HFFc6 (cell line): Measurements from ENCODE around the gene ZDHHC9. TPM values are rescaled to one million over a fixed set of nuclear protein-coding genes. Genes with fewer than 3 reads are reported as not detected.

Experiments used
- DNase-seq: peaks from one replicate; pipeline ENCODE4 v3.0.0-alpha.2; 2018
- H3K27ac Mint-ChIP-seq: 2 replicates; pipeline ENCODE4 v1.8.0; 2020; ENCODE audit warnings: mild to moderate bottlenecking, mixed read lengths
- H3K27me3 Mint-ChIP-seq: 2 replicates; pipeline ENCODE4 v1.8.0; 2021; ENCODE audit warnings: mild to moderate bottlenecking, moderate library complexity, mixed read lengths; ENCODE audit not compliant: insufficient read depth
- H3K36me3 Mint-ChIP-seq: 2 replicates; pipeline ENCODE4 v1.8.0; 2021; ENCODE audit warnings: low read depth, mixed read lengths
- H3K4me1 Mint-ChIP-seq: 2 replicates; pipeline ENCODE4 v1.8.0; 2020; ENCODE audit warnings: low read depth, mixed read lengths
- H3K4me3 Mint-ChIP-seq: 2 replicates; pipeline ENCODE4 v1.8.0; 2020; ENCODE audit warnings: mild to moderate bottlenecking, moderate library complexity, mixed read lengths
- H3K9me3 Mint-ChIP-seq: 2 replicates; pipeline ENCODE4 v1.8.0; 2020; ENCODE audit warnings: mild to moderate bottlenecking, mixed read lengths
- total RNA-seq, 6 experiments: library from RNA; stranded (reverse); fragmentation: NEBNext Ultra II Directional; extraction: Animal tissue kit (Norgen Biotek cat#: 25700); gene quantifications; 2 replicates in 1 of 6; 3 replicates in 5 of 6; pipeline ENCODE4 v1.2.3, GENCODE V29; 2021
- TF ChIP-seq, protein P1 (sequence below): fragments of 200-600 bp; sonication (generic); IDR thresholded peaks from 2 replicates; pipeline ENCODE4 v1.5.0; 2021; ENCODE audit warnings: antibody characterized with exemption, mild to moderate bottlenecking

The ZDHHC9 gene
- total RNA-seq, 6 experiments from 2014 or later, result 30.8 to 47.8 (median 33.6) TPM

DNA sequence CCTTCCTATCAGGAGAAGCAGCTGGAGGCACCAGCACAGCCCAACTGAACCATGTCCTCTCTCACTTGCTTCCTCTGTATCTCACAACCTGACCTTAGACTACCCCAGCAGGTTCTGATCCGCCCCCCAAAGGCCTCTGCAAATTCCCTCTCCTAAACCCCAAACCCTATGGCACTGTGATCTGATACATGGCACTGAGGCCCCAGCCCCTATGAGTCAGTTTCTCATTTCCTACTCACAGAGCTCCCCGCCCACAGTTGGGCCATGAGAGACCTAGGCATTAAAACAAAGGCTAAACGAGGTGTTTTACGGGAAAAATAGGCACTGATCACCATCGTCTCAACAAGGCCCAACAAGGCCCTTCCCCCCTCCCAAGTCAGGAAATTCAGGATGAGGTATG, 44.8 kb downstream of the ZDHHC9 start:
- Mint-ChIP-seq H3K9me3 (no peaks in the 10 kb centered on the region), H3K4me3 (no peak overlapping the region), H3K27me3 (no peaks in the 10 kb centered on the region; the same call in 1 of the 2 replicates), H3K27ac (no peak overlapping the region), H3K4me1 (no peaks in the 10 kb centered on the region), H3K36me3 (no peaks in the 10 kb centered on the region; the same call in 1 of the 2 replicates)
- TF ChIP-seq, protein P1, sequence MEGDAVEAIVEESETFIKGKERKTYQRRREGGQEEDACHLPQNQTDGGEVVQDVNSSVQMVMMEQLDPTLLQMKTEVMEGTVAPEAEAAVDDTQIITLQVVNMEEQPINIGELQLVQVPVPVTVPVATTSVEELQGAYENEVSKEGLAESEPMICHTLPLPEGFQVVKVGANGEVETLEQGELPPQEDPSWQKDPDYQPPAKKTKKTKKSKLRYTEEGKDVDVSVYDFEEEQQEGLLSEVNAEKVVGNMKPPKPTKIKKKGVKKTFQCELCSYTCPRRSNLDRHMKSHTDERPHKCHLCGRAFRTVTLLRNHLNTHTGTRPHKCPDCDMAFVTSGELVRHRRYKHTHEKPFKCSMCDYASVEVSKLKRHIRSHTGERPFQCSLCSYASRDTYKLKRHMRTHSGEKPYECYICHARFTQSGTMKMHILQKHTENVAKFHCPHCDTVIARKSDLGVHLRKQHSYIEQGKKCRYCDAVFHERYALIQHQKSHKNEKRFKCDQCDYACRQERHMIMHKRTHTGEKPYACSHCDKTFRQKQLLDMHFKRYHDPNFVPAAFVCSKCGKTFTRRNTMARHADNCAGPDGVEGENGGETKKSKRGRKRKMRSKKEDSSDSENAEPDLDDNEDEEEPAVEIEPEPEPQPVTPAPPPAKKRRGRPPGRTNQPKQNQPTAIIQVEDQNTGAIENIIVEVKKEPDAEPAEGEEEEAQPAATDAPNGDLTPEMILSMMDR, result no peak
- DNase-seq, result no peak

DNA sequence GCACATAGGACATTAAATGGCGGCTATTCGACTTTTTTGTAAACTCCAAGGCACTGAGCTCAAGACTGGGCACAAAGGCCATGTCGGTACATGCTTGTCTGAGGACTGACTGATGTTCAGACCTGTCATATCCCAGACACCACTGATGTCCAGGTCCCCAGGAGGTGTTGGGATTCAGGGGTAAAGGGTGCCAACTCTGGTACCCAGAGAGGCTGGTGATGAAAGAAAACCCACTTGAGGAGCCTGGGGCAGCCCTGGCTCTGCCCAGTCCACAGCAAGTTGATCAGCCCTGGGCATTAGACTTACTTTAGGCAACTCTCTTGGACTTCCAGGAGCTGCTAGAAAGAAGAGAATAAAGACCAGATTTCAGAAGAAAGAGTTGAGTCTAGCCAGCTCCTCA, 45.2 kb downstream of the ZDHHC9 start:
- TF ChIP-seq, protein P1, result no peak
- no peak overlapping the region for H3K27ac Mint-ChIP-seq
- no peak overlapping the region for H3K4me3 Mint-ChIP-seq
- DNase-seq, result no peak
- H3K9me3 Mint-ChIP-seq, result no peaks in the 10 kb centered on the region
- no peaks in the 10 kb centered on the region; the same call in 1 of the 2 replicates for H3K36me3 Mint-ChIP-seq
- no peaks in the 10 kb centered on the region for H3K4me1 Mint-ChIP-seq
- peaks cover 1% of the 10 kb centered on the region for H3K27me3 Mint-ChIP-seq

DNA sequence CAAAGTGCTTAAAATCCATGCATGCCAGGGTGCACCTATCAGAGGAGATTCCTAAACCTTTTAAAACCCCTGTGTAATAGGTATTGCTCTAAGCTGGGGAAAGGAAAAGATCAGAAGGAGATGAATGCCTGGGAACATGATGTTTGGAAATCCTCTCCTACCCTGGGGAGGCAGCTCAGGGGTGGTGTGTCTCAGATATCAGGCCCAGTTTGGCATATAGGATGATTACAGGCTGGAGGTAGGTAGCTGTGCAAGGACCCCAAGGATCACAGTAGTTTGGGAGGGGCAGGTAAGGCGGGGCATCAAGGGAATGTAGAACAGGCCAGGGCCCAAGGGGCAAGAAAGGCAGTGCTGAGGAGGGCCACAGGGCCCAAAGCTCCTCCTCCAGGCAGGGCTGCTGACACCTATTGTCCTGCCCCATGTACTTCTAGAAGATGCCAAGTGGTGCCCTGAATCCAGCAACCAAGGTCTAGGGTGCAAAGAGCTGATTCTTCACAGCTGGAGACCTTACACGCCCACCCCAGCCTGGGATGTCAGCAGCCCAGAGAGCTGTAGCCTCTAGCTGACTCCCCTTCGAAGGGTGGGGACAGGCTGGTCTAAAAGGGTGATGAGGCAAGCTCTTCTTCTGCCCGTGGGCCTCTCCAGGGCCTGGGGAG, 46.3 kb downstream of the ZDHHC9 start:
- no peak overlapping the region for H3K27ac Mint-ChIP-seq
- TF ChIP-seq, protein P1, result no peak
- H3K4me1 Mint-ChIP-seq, result no peaks in the 10 kb centered on the region
- no peaks in the 10 kb centered on the region; the same call in 1 of the 2 replicates for H3K36me3 Mint-ChIP-seq
- H3K4me3 Mint-ChIP-seq, result no peak overlapping the region
- no peak for DNase-seq
- no peaks in the 10 kb centered on the region for H3K9me3 Mint-ChIP-seq
- H3K27me3 Mint-ChIP-seq, result peaks cover 2% of the 10 kb centered on the region

DNA sequence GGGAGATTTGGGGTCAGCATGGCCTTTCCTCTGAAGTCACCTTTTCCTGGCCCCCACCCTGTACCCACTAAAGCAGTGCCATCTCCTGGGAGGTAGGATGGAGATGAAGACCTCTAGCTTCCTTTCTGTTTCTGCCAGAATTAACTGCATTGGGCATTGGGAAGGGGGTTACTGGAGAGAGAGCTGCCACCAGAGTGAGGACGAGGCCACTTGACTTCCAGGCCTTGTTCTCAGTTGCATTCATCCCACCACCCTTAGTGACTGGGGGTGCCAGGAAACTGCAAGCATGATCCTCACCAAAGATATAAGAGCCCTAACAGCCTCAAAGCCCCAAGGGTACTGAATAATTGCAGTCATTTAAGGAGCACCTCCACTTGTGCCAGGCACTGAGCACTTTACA, 48.1 kb downstream of the ZDHHC9 start:
- TF ChIP-seq, protein P1, result no peak
- H3K27ac Mint-ChIP-seq, result no peak overlapping the region
- H3K4me1 Mint-ChIP-seq, result no peaks in the 10 kb centered on the region
- no peak for DNase-seq
- H3K27me3 Mint-ChIP-seq, result peaks cover 2% of the 10 kb centered on the region
- H3K36me3 Mint-ChIP-seq, result no peaks in the 10 kb centered on the region; the same call in 1 of the 2 replicates
- no peaks in the 10 kb centered on the region for H3K9me3 Mint-ChIP-seq
- no peak overlapping the region for H3K4me3 Mint-ChIP-seq

DNA sequence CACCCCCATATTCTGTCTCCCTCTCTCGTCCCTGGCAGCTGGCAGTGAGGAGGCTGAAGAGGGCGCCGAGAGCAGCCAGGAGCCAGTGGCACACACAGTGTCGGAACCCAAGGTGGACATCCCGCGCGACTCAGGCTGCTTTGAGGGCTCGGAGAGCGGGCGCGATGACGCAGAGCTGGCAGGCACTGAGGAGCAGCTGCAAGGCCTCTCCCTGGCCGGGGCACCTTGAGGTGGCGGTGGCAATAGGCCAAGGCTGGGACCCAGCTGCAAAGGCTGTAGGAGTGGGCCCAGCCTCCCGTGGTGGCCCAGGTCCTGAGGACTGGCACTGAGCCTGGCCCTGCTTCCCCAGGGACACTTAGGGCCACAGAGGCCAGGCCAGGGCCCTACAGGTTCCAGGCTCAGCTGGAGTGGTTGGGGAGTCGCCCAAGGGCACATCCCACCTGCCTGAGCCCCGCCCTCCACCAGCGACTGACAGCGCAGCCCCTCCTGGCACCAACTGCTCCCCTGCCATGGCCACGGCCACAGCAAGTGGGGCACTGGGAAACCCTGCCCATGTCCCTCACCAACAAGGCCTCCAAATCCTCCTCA, 50.0 kb downstream of the ZDHHC9 start:
- no peak overlapping the region for H3K27ac Mint-ChIP-seq
- TF ChIP-seq, protein P1, result no peak
- no peak for DNase-seq
- H3K27me3 Mint-ChIP-seq, result peaks cover 2% of the 10 kb centered on the region
- no peak overlapping the region for H3K4me3 Mint-ChIP-seq
- no peaks in the 10 kb centered on the region for H3K4me1 Mint-ChIP-seq
- no peaks in the 10 kb centered on the region for H3K36me3 Mint-ChIP-seq
- H3K9me3 Mint-ChIP-seq, result no peaks in the 10 kb centered on the region
